A549 (cell line): ENCODE measurements around the gene MPDU1. TPM values are rescaled to one million over a fixed set of nuclear protein-coding genes. Genes with fewer than 3 reads are reported as not detected.

Experiments used
- BHLHE40 ChIP-seq: IDR thresholded peaks from 2 replicates; pipeline ENCODE4 v1.6.1; 2012; ENCODE audit warnings: low read depth, low read length, inconsistent platforms
- CEBPB ChIP-seq, 2 experiments: fragments of >200 bp in 1 of 2; sonication (Bioruptor Twin) in 1 of 2; formaldehyde crosslinking in 1 of 2; IDR thresholded peaks; 2 replicates each; pipeline ENCODE4 v1.6.1; 2012 to 2016
- CTCF ChIP-seq: fragments of >200 bp; sonication (Bioruptor Twin); formaldehyde crosslinking; IDR thresholded peaks from 3 replicates; pipeline ENCODE4 v1.5.1; 2016
- E2F6 ChIP-seq: IDR thresholded peaks from 2 replicates; pipeline ENCODE4 v1.6.1; 2012; ENCODE audit warnings: low read depth, borderline replicate concordance
- EHMT2 ChIP-seq: fragments of 200-600 bp; sonication (generic); IDR thresholded peaks from 2 replicates; pipeline ENCODE4 v1.6.1; 2016; ENCODE audit warnings: antibody characterized with exemption, low read depth, mild to moderate bottlenecking, moderate library complexity
- ELK1 ChIP-seq: fragments of 150-350 bp; IDR thresholded peaks from 2 replicates; pipeline ENCODE4 v1.6.1; 2014; ENCODE audit warnings: low read depth, mild to moderate bottlenecking, low read length
- EP300 ChIP-seq, 2 experiments: fragments of >200 bp; sonication (Bioruptor Twin); formaldehyde crosslinking; IDR thresholded peaks; 2 replicates in 1 of 2; 3 replicates in 1 of 2; pipeline ENCODE4 v1.6.1; 2016 to 2017
- ESRRA ChIP-seq: fragments of 150-350 bp; IDR thresholded peaks from 2 replicates; pipeline ENCODE4 v1.6.1; 2014; ENCODE audit warnings: mild to moderate bottlenecking, low read length, borderline replicate concordance
- FOXS1 ChIP-seq: fragments of 250-450 bp; sonication (Bioruptor Pico); IDR thresholded peaks from 2 replicates; pipeline ENCODE4 v1.5.0; 2020; ENCODE audit warnings: mild to moderate bottlenecking, moderate library complexity
- HDAC2 ChIP-seq: fragments of 200-600 bp; sonication (generic); IDR thresholded peaks from 2 replicates; pipeline ENCODE4 v1.6.1; 2016
- HES2 ChIP-seq: fragments of >200 bp; sonication (Bioruptor Twin); formaldehyde crosslinking; IDR thresholded peaks from 2 replicates; pipeline ENCODE4 v1.6.1; 2016
- HEYL ChIP-seq: fragments of 250-450 bp; sonication (Bioruptor Pico); IDR thresholded peaks from 2 replicates; pipeline ENCODE4 v1.8.0; 2021; ENCODE audit warnings: mild to moderate bottlenecking, moderate library complexity
- HOXA7 ChIP-seq: fragments of 250-450 bp; sonication (Bioruptor Pico); IDR thresholded peaks from 2 replicates; pipeline ENCODE4 v1.5.0; 2020; ENCODE audit warnings: mild to moderate bottlenecking, moderate library complexity
- JUNB ChIP-seq: fragments of >200 bp; sonication (Bioruptor Twin); formaldehyde crosslinking; IDR thresholded peaks from 2 replicates; pipeline ENCODE4 v1.6.1; 2016
- KDM1A ChIP-seq: fragments of 200-600 bp; sonication (generic); IDR thresholded peaks from 2 replicates; pipeline ENCODE4 v1.6.1; 2016; ENCODE audit warnings: low read depth, mild to moderate bottlenecking
- KDM5A ChIP-seq: fragments of 200-600 bp; sonication (generic); IDR thresholded peaks from 2 replicates; pipeline ENCODE4 v1.6.1; 2016; ENCODE audit warnings: antibody characterized with exemption, mild to moderate bottlenecking
- MAX ChIP-seq: IDR thresholded peaks from 2 replicates; pipeline ENCODE4 v1.6.1; 2012
- MAZ ChIP-seq: fragments of 150-350 bp; IDR thresholded peaks from 2 replicates; pipeline ENCODE4 v1.6.1; 2014; ENCODE audit warnings: antibody characterized with exemption, low read depth, low read length, borderline replicate concordance
- NFE2L2 ChIP-seq: fragments of 150-350 bp; conservative IDR thresholded peaks from 2 replicates; pipeline ENCODE4 v1.6.1; 2014; ENCODE audit warnings: low read length
- NR3C1 ChIP-seq: fragments of >200 bp; sonication (Bioruptor Twin); formaldehyde crosslinking; IDR thresholded peaks from 3 replicates; pipeline ENCODE4 v1.6.1; 2017
- RAD21 ChIP-seq, 2 experiments: fragments of >200 bp in 1 of 2; sonication (Bioruptor Twin) in 1 of 2; formaldehyde crosslinking in 1 of 2; IDR thresholded peaks in 1 of 2; conservative IDR thresholded peaks in 1 of 2; 2 replicates in 1 of 2; 3 replicates in 1 of 2; pipeline ENCODE4 v1.6.1; 2012 to 2018; ENCODE audit warnings: inconsistent platforms in 1 of 2
- RFX5 ChIP-seq: fragments of 450-650 bp; IDR thresholded peaks from 2 replicates; pipeline ENCODE4 v1.7.1; 2014; ENCODE audit warnings: antibody characterized with exemption, mild to moderate bottlenecking, moderate library complexity
- RNF2 ChIP-seq: fragments of 200-600 bp; sonication (generic); IDR thresholded peaks from 2 replicates; pipeline ENCODE4 v1.6.1; 2016; ENCODE audit warnings: low read depth, mild to moderate bottlenecking, antibody characterized with exemption, moderate library complexity, borderline replicate concordance
- SMC3 ChIP-seq: fragments of >200 bp; sonication (Bioruptor Twin); formaldehyde crosslinking; IDR thresholded peaks from 3 replicates; pipeline ENCODE4 v1.6.1; 2018; ENCODE audit warnings: inconsistent platforms
- SREBF2 ChIP-seq: fragments of 450-650 bp; IDR thresholded peaks from 2 replicates; pipeline ENCODE4 v1.6.1; 2014; ENCODE audit warnings: mild to moderate bottlenecking, moderate library complexity
- TFCP2L1 ChIP-seq: fragments of 250-450 bp; sonication (Bioruptor Pico); IDR thresholded peaks from 2 replicates; pipeline ENCODE4 v1.5.0; 2021; ENCODE audit warnings: mild to moderate bottlenecking
- TP53 ChIP-seq: fragments of 250-450 bp; sonication (Bioruptor Pico); IDR thresholded peaks from 2 replicates; pipeline ENCODE4 v1.5.0; 2021; ENCODE audit warnings: mild to moderate bottlenecking, moderate library complexity
- ZFP36 ChIP-seq: fragments of 450-650 bp; IDR thresholded peaks from 2 replicates; pipeline ENCODE4 v1.6.1; 2014; ENCODE audit warnings: borderline replicate concordance; ENCODE audit not compliant: partially characterized antibody
- polyA plus RNA-seq, 4 experiments: library from polyadenylated mRNA; depleted of rRNA in 3 of 4; stranded (reverse); fragments of >200 nt; fragmentation: RNase III in 1 of 4; extraction: RNeasy Plus Mini Kit Qiagen cat#74134 plus additional on column Dnase treatment in 1 of 4; gene quantifications; 2 replicates in 3 of 4; 3 replicates in 1 of 4; pipeline ENCODE4 v1.2.3, GENCODE V29; 2011 to 2017

MPDU1 gene
- polyA plus RNA-seq, 2 of the 4 experiments (the other 2 are of a cell fraction): 134 to 148 TPM

GRCh38 chr17:7583253-7584109 is at the start of gene MPDU1 (continued):
- TF ChIP-seq ZFP36 (no peak), RNF2 (no peak), TFCP2L1 (CRISPR knock-in tag) (peak; percentile 69; the same call in 1 of the 2 replicates), CTCF (no peak), TP53 (CRISPR knock-in tag) (peak; percentile 97), MAZ (no peak), ELK1 (no peak), FOXS1 (CRISPR knock-in tag) (peak; percentile 86), KDM5A (peak; percentile 78), RAD21 (conservative IDR thresholded peaks at IDR 0.05 in 1 of 2, IDR thresholded peaks at IDR 0.05 in 1 of 2) (no peak), ESRRA (no peak), HEYL (CRISPR knock-in tag) (peak; percentile 75; the same call in 1 of the 2 replicates), HDAC2 (peak; percentile 79; the same call in 1 of the 2 replicates), JUNB (no peak), EP300 (IDR thresholded peaks at IDR 0.05) (no peak), EHMT2 (0 out of 2 replicates have a peak, but pooled peaks have one; percentile 48), NR3C1 (no peak), E2F6 (peak; percentile 99), MAX (peak; percentile 99), NFE2L2 (no peak), HOXA7 (CRISPR knock-in tag) (no peak; the same call in none of the 2 replicates), SREBF2 (no peak; the same call in 1 of the 2 replicates), CEBPB (IDR thresholded peaks at IDR 0.05) (no peak; a peak in 1 of 4 replicates), BHLHE40 (peak; percentile 2; the same call in 1 of the 2 replicates), RFX5 (no peak), HES2 (no peak), KDM1A (no peak), SMC3 (no peak)
